VCaP (cell line): ENCODE measurements around the gene LYPLA2.

Experiments used
- H3K27ac ChIP-seq: fragments of 450-650 bp; 2 replicates; pipeline ENCODE4 v1.5.1; 2017
- TF ChIP-seq, protein P1 (sequence below): fragments of 450-650 bp; conservative IDR thresholded peaks from 2 replicates; pipeline ENCODE4 v1.5.1; 2017; ENCODE audit warnings: mild to moderate bottlenecking, moderate library complexity

LYPLA2 gene

GRCh38 chr1:23768733-23769132 lies 22.2 kb upstream of the LYPLA2 start:
- no peak overlapping the region for H3K27ac ChIP-seq
- TF ChIP-seq, protein P1, sequence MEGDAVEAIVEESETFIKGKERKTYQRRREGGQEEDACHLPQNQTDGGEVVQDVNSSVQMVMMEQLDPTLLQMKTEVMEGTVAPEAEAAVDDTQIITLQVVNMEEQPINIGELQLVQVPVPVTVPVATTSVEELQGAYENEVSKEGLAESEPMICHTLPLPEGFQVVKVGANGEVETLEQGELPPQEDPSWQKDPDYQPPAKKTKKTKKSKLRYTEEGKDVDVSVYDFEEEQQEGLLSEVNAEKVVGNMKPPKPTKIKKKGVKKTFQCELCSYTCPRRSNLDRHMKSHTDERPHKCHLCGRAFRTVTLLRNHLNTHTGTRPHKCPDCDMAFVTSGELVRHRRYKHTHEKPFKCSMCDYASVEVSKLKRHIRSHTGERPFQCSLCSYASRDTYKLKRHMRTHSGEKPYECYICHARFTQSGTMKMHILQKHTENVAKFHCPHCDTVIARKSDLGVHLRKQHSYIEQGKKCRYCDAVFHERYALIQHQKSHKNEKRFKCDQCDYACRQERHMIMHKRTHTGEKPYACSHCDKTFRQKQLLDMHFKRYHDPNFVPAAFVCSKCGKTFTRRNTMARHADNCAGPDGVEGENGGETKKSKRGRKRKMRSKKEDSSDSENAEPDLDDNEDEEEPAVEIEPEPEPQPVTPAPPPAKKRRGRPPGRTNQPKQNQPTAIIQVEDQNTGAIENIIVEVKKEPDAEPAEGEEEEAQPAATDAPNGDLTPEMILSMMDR: no peak

DNA sequence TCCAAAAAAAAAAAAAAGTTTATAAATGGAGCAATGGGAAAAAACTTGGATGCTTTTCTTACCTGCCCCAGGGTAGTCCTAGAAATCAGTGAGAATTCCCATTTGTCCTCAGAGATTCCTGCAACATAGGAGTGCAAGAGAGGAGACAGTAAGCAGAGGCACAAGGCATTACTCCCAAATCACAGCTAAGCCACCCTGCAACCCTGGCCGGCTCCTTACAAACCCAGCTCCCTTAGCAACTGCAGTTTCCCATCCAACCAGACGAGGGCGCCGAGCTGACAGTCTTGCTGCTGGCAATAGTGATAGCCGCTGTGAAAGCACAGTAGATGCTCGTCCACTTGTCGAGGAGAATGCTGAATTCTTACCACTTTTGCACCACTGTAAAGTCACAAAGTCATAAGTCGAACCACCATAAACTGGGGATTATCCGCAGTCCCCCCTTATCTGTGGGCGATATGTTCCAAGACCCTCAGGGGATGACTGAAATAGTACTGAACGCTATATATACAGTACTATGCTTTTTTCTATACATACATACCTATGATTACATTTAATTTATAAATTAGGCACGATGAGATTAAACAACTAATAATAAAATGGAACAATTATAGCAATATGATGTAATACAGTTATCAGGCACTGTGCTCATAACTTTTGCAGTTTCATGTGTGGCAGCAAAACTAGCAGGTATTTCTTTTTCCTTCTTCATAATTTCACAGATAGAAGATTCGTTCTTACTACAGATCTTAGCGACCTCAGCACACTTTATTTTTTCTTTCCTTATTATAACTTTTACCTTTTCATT lies 18.7 kb upstream of the LYPLA2 start:
- no peak overlapping the region for H3K27ac ChIP-seq
- TF ChIP-seq, protein P1: peak; percentile 95

DNA sequence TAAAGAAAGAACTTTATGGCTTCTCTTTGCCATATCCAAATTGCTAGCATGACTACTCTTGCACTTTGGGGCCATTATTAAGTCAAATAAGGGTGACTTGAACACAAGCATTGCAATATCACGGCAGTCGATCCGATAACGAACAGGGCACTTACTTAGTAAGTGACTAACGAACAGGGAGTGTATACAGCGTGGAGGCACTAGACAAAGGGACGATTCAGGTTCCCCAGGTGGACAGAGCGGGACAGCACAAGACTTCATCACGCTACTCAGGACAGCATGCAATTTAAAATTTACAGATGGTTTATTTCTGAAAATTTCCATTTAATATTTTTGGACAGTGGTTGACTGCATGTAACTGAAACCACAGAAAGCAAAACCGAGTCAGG lies 18.1 kb upstream of the LYPLA2 start:
- H3K27ac ChIP-seq: no peak overlapping the region
- TF ChIP-seq, protein P1: no peak

- TF ChIP-seq, protein P1: no peak
- H3K27ac ChIP-seq: no peak overlapping the region
These were observed 16.6 kb upstream of the LYPLA2 start for GRCh38 chr1:23774174-23774880.

DNA sequence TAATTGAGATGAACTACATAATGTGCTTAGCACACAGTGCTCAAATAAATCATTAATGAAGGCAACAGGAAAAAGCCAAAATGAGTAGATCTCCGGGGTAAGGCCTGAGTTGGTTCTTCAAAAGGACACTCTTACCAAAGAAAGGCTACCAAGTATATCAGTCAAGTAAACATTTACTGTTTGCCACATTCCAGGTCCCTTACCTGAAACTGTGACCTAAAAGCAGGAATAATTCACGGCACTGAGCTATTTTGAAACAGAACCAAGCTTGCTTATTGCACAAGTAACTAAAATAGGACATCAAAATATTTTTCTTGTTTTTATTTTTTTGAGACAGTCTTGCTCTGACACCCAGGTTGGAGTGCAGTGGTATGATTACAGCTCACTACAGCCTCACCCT lies 14.7 kb upstream of the LYPLA2 start:
- TF ChIP-seq, protein P1: no peak
- H3K27ac ChIP-seq: peak overlapping the region; percentile 89; the same call in 1 of the 2 replicates

DNA sequence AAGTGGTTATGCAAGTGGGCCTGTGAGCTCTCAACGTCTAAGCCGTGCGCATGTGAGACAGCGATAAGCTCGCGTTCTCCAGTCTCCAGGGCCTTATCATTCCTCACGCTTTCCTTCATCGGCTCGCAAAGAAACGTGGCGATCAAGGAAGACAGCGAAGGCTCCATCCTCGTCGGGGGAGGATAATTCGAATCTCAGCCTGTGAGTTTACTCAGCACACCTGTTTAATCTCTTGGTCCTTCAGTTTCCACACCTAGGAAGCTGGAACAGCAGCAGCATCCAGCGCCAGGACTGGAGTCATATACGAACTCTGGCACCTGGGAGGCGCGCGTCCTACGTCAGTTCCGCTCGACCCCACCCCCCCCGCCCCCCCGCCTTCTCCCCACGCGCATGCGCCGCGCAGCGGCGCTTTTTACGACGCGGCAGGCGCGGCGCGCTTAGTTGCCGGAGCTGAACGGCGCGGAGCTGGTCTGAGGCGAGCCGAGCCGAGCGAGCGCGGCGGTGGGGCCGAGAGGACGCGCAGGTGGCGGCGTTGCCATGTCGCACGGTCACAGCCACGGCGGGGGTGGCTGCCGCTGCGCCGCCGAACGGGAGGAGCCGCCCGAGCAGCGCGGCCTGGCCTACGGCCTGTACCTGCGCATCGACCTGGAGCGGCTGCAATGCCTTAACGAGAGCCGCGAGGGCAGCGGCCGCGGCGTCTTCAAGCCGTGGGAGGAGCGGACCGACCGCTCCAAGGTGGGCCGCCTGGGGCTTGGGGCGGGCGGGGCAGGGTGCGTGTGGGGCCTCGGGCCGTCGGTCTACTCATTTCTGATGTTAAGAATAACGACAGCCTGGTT lies 12.7 kb upstream of the LYPLA2 start, which contains the start of gene PITHD1:
Gene PITHD1 (plus strand): TSS at position 440 of the 836 bp plus-strand sequence. CDS start 98 bp downstream, at position 538.
- peak within 1 kb of the TSS; percentile 89 for H3K27ac ChIP-seq
- TF ChIP-seq, protein P1: no peak
